ENCODE data around the gene CRAMP1. TPM values are rescaled to one million over a fixed set of nuclear protein-coding genes. Genes with fewer than 3 reads are reported as not detected.

CRAMP1 gene
- total RNA-seq, 1 experiment from 2014 or later, result 22.9 TPM

GRCh38 chr16:1597154-1597553 lies 15.0 kb upstream of the CRAMP1 start:
- peak; percentile 58 for ATAC-seq
- Histone ChIP-seq H3K4me2 (ENCODE audit: low read length) (no peak overlapping the region), H3K27me3 (ENCODE audit: insufficient read depth, low read length) (no peaks in the 10 kb centered on the region), H3K79me2 (ENCODE audit: insufficient read depth, low read length) (no peaks in the 10 kb centered on the region), H2AFZ (ENCODE audit: low read depth, low read length, poor library complexity, severe bottlenecking) (no peak overlapping the region), H3K9me2 (ENCODE audit: insufficient read depth) (no peaks in the 10 kb centered on the region), H3K9me3 (ENCODE audit: control insufficient read depth in 1 of 2, insufficient read depth in 1 of 2, low read depth in 1 of 2, low read length in 2 of 2) (no peaks in the 10 kb centered on the region), H3K4me3 (replicated peaks in 1 of 2; ENCODE audit: low read depth in 1 of 2, low read length in 2 of 2) (no peak overlapping the region), H3K4me1 (ENCODE audit: control insufficient read depth in 1 of 2, insufficient read depth in 2 of 2, low read length in 2 of 2) (no peaks in the 10 kb centered on the region), H3K27ac (ENCODE audit: low read depth, low read length) (no peak overlapping the region), H3K9ac (ENCODE audit: low read length) (no peak overlapping the region), H4K20me1 (ENCODE audit: insufficient read depth) (no peaks in the 10 kb centered on the region), H3K36me3 (ENCODE audit: control insufficient read depth in 1 of 2, insufficient read depth in 2 of 2, low read length in 2 of 2) (0 out of 4 replicates have a peak, but pooled peaks cover 0 to 2% of the 10 kb centered on the region in 2 experiments)
- intact Hi-C loops (cut with micrococcal nuclease), result no loop called here
- no peak for DNase-seq (ENCODE audit: low read depth, low spot score)
- RAD21 ChIA-PET (ENCODE audit: low non-redundant PET in 1 of 2, low total read pairs in 2 of 2, uncharacterized antibody in 2 of 2, unreplicated experiment in 2 of 2), result no interaction called here
- TF ChIP-seq, protein P1, sequence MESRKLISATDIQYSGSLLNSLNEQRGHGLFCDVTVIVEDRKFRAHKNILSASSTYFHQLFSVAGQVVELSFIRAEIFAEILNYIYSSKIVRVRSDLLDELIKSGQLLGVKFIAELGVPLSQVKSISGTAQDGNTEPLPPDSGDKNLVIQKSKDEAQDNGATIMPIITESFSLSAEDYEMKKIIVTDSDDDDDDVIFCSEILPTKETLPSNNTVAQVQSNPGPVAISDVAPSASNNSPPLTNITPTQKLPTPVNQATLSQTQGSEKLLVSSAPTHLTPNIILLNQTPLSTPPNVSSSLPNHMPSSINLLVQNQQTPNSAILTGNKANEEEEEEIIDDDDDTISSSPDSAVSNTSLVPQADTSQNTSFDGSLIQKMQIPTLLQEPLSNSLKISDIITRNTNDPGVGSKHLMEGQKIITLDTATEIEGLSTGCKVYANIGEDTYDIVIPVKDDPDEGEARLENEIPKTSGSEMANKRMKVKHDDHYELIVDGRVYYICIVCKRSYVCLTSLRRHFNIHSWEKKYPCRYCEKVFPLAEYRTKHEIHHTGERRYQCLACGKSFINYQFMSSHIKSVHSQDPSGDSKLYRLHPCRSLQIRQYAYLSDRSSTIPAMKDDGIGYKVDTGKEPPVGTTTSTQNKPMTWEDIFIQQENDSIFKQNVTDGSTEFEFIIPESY (IDR thresholded peaks at IDR 0.05; ENCODE audit: extremely low read depth, insufficient replicate concordance, low read length), result no peak
- TF ChIP-seq YY1 (IDR thresholded peaks at IDR 0.05; ENCODE audit: extremely low read depth, insufficient replicate concordance, low read depth, low read length) (no peak), ELF1 (IDR thresholded peaks at IDR 0.05; ENCODE audit: borderline replicate concordance, low read depth) (no peak), JUND (IDR thresholded peaks at IDR 0.05) (no peak), ZFX (IDR thresholded peaks at IDR 0.05) (no peak), RAD21 (IDR thresholded peaks at IDR 0.05; ENCODE audit: low read depth) (no peak), SP1 (IDR thresholded peaks at IDR 0.05; ENCODE audit: low read depth) (no peak), FOSL1 (IDR thresholded peaks at IDR 0.05; ENCODE audit: low read depth) (no peak)
- TF ChIP-seq, protein P2, sequence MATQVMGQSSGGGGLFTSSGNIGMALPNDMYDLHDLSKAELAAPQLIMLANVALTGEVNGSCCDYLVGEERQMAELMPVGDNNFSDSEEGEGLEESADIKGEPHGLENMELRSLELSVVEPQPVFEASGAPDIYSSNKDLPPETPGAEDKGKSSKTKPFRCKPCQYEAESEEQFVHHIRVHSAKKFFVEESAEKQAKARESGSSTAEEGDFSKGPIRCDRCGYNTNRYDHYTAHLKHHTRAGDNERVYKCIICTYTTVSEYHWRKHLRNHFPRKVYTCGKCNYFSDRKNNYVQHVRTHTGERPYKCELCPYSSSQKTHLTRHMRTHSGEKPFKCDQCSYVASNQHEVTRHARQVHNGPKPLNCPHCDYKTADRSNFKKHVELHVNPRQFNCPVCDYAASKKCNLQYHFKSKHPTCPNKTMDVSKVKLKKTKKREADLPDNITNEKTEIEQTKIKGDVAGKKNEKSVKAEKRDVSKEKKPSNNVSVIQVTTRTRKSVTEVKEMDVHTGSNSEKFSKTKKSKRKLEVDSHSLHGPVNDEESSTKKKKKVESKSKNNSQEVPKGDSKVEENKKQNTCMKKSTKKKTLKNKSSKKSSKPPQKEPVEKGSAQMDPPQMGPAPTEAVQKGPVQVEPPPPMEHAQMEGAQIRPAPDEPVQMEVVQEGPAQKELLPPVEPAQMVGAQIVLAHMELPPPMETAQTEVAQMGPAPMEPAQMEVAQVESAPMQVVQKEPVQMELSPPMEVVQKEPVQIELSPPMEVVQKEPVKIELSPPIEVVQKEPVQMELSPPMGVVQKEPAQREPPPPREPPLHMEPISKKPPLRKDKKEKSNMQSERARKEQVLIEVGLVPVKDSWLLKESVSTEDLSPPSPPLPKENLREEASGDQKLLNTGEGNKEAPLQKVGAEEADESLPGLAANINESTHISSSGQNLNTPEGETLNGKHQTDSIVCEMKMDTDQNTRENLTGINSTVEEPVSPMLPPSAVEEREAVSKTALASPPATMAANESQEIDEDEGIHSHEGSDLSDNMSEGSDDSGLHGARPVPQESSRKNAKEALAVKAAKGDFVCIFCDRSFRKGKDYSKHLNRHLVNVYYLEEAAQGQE (IDR thresholded peaks at IDR 0.05; ENCODE audit: low read depth), result no peak
- CTCF ChIA-PET, result no interaction called here
- no TSS peak for BruUV-seq (replicated peaks)
- POLR2A ChIA-PET, result no interaction called here
